K562 (cell line): ENCODE measurements around the gene TBC1D3I. TPM values are rescaled to one million over a fixed set of nuclear protein-coding genes. Genes with fewer than 3 reads are reported as not detected.
A peak's percentile ranks its signal among the peaks of the same experiment; 100 is the strongest.
"Not testable (repeated sequence)": the region's sequence is repeated elsewhere in the genome, so short reads cannot be mapped to it uniquely, and the experiment has no call there.

ENCODE experiments used
- ATAC-seq: fragments of 200-7000 bp; cut with Tn5 transposase; 3 replicates; pipeline ENCODE4 v1.9.1; 2020; ENCODE audit warnings: moderate library complexity
- BruUV-seq: library from RNA; stranded (reverse); fragments of 400-500 nt; replicated peaks from 2 replicates; lab custom pipeline; 2021; lab: Mats Ljungman, UMichigan
- CTCF ChIA-PET: fragments of 300-600 bp; formaldehyde crosslinking; extraction: SDS; loops from one replicate; lab custom pipeline; 2021; ENCODE audit warnings: low intra/inter-chr PET ratio; lab: Yijun Ruan, JAX
- POLR2A ChIA-PET: fragments of 300-600, 350-650 bp; sonication (Branson Sonifier 250); formaldehyde crosslinking; extraction: SDS; loops from one replicate; lab custom pipeline; 2021; ENCODE audit warnings: antibody characterized with exemption, inconsistent platforms; lab: Yijun Ruan, JAX
- DNase-seq, 4 experiments: peaks; one replicate each; pipeline versions ENCODE4 v3.0.0 to v3.0.0-alpha.2; 2011 to 2018; ENCODE audit warnings: low spot score in 3 of 4, mixed read lengths in 3 of 4; ENCODE audit errors: extremely low read depth in 1 of 4
- FAIRE-seq: peaks from 2 replicates; lab custom pipeline; 2011; peaks lifted over from hg19 to GRCh38; lab: Jason Lieb, UNC
- H2AFZ ChIP-seq: 2 replicates; pipeline ENCODE4 v1.6.0; 2011; ENCODE audit warnings: low read depth, low read length, control low read depth, inconsistent platforms
- H3K27ac ChIP-seq: fragments of 200-600 bp; 3 replicates; pipeline ENCODE4 v1.8.0; 2011; ENCODE audit warnings: low read depth, mild to moderate bottlenecking, control low read depth, inconsistent platforms, low read length, moderate library complexity, mixed read lengths; ENCODE audit errors: extremely low read depth
- H3K27me3 ChIP-seq, 2 experiments: fragments of 300-600 bp in 1 of 2; 2 replicates in 1 of 2; 3 replicates in 1 of 2; pipeline versions ENCODE4 v1.6.0 to v1.8.0; 2011; ENCODE audit warnings: inconsistent platforms in 2 of 2, low read length in 2 of 2, mild to moderate bottlenecking in 1 of 2, mixed read lengths in 1 of 2, moderate library complexity in 1 of 2; ENCODE audit not compliant: control insufficient read depth in 2 of 2, insufficient read depth in 2 of 2
- H3K36me3 ChIP-seq: fragments of 300-600 bp; 3 replicates; pipeline ENCODE4 v1.8.0; 2011; ENCODE audit warnings: mild to moderate bottlenecking, low read length, inconsistent platforms; ENCODE audit not compliant: control insufficient read depth, insufficient read depth
- H3K4me1 ChIP-seq, 2 experiments: fragments of 200-600 bp in 1 of 2; replicated peaks in 1 of 2; 2 replicates in 1 of 2; 3 replicates in 1 of 2; pipeline versions ENCODE4 v1.5.1 to v1.8.0; 2011; ENCODE audit warnings: inconsistent platforms in 2 of 2, low read length in 2 of 2, mild to moderate bottlenecking in 1 of 2, mixed read lengths in 1 of 2, moderate library complexity in 1 of 2; ENCODE audit not compliant: control insufficient read depth in 2 of 2, insufficient read depth in 2 of 2
- H3K4me2 ChIP-seq: 2 replicates; pipeline ENCODE4 v1.6.1; 2011; ENCODE audit warnings: low read length, control low read depth, inconsistent platforms, mixed read lengths; ENCODE audit not compliant: insufficient read depth
- H3K4me3 ChIP-seq: fragments of 200-600 bp; sonication (generic), shearing (Covaris generic); 2 replicates; pipeline ENCODE4 v1.5.1; 2016; ENCODE audit warnings: control low read depth, inconsistent platforms
- H3K79me2 ChIP-seq: fragments of 200-600 bp; 3 replicates; pipeline ENCODE4 v1.8.0; 2011; ENCODE audit warnings: low read length, inconsistent platforms; ENCODE audit not compliant: control insufficient read depth, insufficient read depth
- H3K9ac ChIP-seq, 2 experiments: 2 replicates each; pipeline versions ENCODE4 v1.6.0 to v1.6.1; 2011; ENCODE audit warnings: low read depth in 2 of 2, low read length in 2 of 2, control low read depth in 1 of 2, inconsistent platforms in 1 of 2, mild to moderate bottlenecking in 1 of 2, mixed read lengths in 1 of 2; ENCODE audit not compliant: insufficient read depth in 1 of 2
- H3K9me1 ChIP-seq: one replicate; pipeline ENCODE4 v1.6.0; 2011; ENCODE audit warnings: inconsistent platforms, mild to moderate bottlenecking, low read length, moderate library complexity; ENCODE audit not compliant: control insufficient read depth, insufficient read depth
- H3K9me3 ChIP-seq: replicated peaks from 2 replicates; pipeline ENCODE4 v1.5.1; 2011; ENCODE audit warnings: low read depth, low read length, inconsistent platforms; ENCODE audit not compliant: control insufficient read depth, insufficient read depth
- H4K20me1 ChIP-seq: replicated peaks from 2 replicates; pipeline ENCODE4 v1.6.1; 2011; ENCODE audit warnings: low read length, inconsistent platforms, mixed read lengths; ENCODE audit not compliant: control insufficient read depth, insufficient read depth
- ATF7 ChIP-seq: fragments of 450-650 bp; IDR thresholded peaks from 2 replicates; pipeline ENCODE4 v1.7.1; 2014; ENCODE audit warnings: mild to moderate bottlenecking, moderate library complexity
- SPI1 ChIP-seq: IDR thresholded peaks from 2 replicates; pipeline ENCODE4 v1.6.1; 2011; ENCODE audit warnings: low read depth, low read length, control low read depth, borderline replicate concordance
- WGBS: fragments of 100-300 bp; shearing (Covaris generic); methylation state at CpG from one replicate; pipeline ENCODE4 v1.1.6; 2016; ENCODE audit warnings: low coverage, mixed read lengths; ENCODE audit not compliant: insufficient coverage; ENCODE audit errors: missing lambda C conversion rate; 5-methylcytosine and 5-hydroxymethylcytosine counted together
- in situ Hi-C: fragments of 300-500 bp; cut with MboI; formaldehyde crosslinking; loops from 4 replicates; pipeline ENCODE4 v1.15.0; 2018; ENCODE audit warnings: inconsistent platforms, mixed read lengths
- intact Hi-C: fragments of 100-400 bp; cut with micrococcal nuclease; formaldehyde crosslinking; loops from 2 replicates; pipeline ENCODE4 v1.14.2; 2022
- polyA plus RNA-seq, 8 experiments: library from polyadenylated mRNA; depleted of rRNA in 4 of 8; stranded (reverse) in 5 of 8; unstranded in 3 of 8; fragments of >200 nt; fragmentation: Nextera tagmentation in 2 of 8; fragmentation: Illumina TruSeq in 1 of 8; extraction: Ambion mirVana in 2 of 8; extraction: Trizol in 1 of 8; gene quantifications; 2 replicates each; pipeline versions ENCODE4 v1.2.1 to v1.2.3, GENCODE V29; 2011 to 2014; ENCODE audit warnings: inconsistent platforms in 1 of 8, missing spikeins in 1 of 8
- total RNA-seq, 7 experiments: library from RNA; depleted of rRNA in 6 of 7; stranded (reverse); fragments of >200 nt in 6 of 7; fragmentation: Illumina TruSeq in 2 of 7; extraction: Trizol in 2 of 7; gene quantifications; 2 replicates each; pipeline versions ENCODE4 v1.2.1 to v1.2.3, GENCODE V29; 2011 to 2021; ENCODE audit warnings: low replicate concordance in 1 of 7

The TBC1D3I gene
- total and polyA plus RNA-seq, 9 of the 15 experiments (the other 6 are each of a cell fraction or from before 2014, with no cell fraction given): not detected

DNA sequence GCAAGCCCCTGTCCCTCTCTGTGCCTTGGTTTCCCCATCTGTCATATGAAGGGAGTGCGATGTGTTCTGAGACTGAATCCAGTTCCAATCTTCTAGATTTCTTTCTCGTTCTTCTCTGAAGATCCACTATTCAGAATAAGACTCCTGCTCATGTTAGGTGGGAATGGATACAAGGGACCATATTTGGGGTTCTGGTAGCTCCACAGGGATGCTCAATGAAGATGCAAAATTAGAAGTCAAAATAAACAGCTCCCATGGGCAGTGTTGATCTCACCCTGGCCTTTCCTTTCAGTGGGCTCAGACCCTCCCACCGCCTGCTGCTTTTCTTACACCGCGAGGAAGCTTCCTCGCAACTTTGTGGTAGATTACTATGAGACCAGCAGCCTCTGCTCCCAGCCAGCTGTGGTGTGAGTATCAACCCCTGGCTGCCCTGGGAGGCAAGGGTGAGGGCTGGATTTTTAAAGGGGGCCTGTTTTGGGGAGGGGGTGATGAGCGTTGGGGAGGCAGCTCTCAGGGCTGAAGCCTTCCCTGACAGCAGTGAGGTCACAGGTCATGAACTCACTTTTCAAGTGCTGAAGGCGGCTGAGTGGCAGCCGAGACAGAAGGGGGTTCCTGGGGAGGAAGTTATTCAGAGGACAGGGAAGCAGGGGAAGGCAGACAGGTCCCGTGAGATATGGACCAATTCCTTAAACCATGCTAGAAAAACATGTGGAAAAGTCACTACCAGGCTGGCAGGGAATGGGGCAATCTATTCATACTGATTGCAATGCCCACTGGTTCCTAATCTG lies 52.7 kb downstream of the TBC1D3I start:
- H3K9me3 ChIP-seq, H3K9ac ChIP-seq, H4K20me1 ChIP-seq, CTCF ChIA-PET, DNase-seq, ATAC-seq, BruUV-seq, intact Hi-C loops, H3K27ac ChIP-seq, FAIRE-seq, H3K9me1 ChIP-seq, POLR2A ChIA-PET, H3K4me1 ChIP-seq, H2AFZ ChIP-seq, H3K36me3 ChIP-seq, H3K4me2 ChIP-seq, H3K4me3 ChIP-seq, H3K79me2 ChIP-seq: not testable (repeated sequence)
- WGBS: 2% methylated on average over 6 of the region's 10 CpGs
- in situ Hi-C loops: loop anchor here (25.0 kb wide), 2 partner anchors 151 to 1951 kb away; no protein-coding TSS in a partner anchor
- H3K27me3 ChIP-seq: peaks cover 0 to 11% of the 10 kb centered on the region in 2 experiments; a peak in 3 of 5 replicates

DNA sequence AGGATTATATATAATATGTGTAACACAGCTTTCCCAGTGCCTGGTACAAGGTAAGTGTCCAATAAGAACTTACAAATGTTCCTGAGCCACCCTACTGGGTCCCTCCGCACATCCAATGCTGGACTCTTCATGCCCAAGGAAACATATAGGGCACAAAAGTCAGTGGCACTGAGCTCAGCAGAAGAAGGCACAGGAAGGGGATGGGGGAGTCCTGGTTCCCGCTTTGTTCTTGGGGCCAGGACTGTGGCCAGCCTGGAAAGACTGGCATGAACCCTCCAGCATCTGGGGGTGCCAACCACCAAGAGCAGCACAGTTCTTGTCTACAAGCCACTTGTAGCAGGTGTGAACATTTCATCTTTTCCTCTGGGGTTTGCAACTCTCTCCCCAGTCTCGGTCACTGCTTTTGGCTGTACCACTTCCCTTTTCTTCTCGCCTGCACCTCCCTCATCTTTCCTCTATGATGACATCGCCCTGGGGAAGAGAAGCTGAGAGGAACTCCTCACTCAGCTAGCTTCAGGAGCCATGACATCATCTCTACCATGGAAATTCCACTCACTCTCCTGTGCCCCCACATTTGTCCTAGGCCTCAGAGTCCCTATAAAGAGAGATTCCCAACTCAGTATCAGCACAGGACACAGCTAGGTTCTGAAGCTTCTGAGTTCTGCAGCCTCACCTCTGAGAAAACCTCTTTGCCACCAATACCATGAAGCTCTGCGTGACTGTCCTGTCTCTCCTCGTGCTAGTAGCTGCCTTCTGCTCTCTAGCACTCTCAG lies 53.7 kb downstream of the TBC1D3I start, which contains the start of gene CCL4L2:
Gene CCL4L2, plus strand, starts transcription at position 625 of the 773 bp plus-strand sequence.
- H3K4me3 ChIP-seq, H3K36me3 ChIP-seq, H2AFZ ChIP-seq, H4K20me1 ChIP-seq, CTCF ChIA-PET, intact Hi-C loops, H3K9me1 ChIP-seq, H3K4me2 ChIP-seq, BruUV-seq, H3K9me3 ChIP-seq, H3K4me1 ChIP-seq, H3K79me2 ChIP-seq, H3K27ac ChIP-seq, DNase-seq, H3K9ac ChIP-seq, ATAC-seq, FAIRE-seq: not testable (repeated sequence)
- 1% methylated on average over 6 of the region's 7 CpGs for WGBS
- TF ChIP-seq SPI1 (peak; percentile 59; the same call in 1 of the 2 replicates), ATF7 (peak; percentile 42; the same call in 1 of the 2 replicates)
- peaks cover 0 to 11% of the 10 kb centered on the region in 2 experiments; a peak in 3 of 5 replicates for H3K27me3 ChIP-seq
- in situ Hi-C loops: loop anchor here (25.0 kb wide), 2 partner anchors 152 to 1952 kb away; no protein-coding TSS in a partner anchor
- POLR2A ChIA-PET: interaction anchor here (1.1 kb wide), 1 partner anchor 15 kb away, joined by 3 read pairs; no protein-coding TSS in a partner anchor
